ENCODE data around the gene RPP21. TPM values are rescaled to one million over a fixed set of nuclear protein-coding genes. Genes with fewer than 3 reads are reported as not detected.
"Not testable (repeated sequence)": the region's sequence is repeated elsewhere in the genome, so short reads cannot be mapped to it uniquely, and the experiment has no call there.

RPP21 gene
- total RNA-seq, 1 donor from 2014 or later = 74.3 TPM

DNA sequence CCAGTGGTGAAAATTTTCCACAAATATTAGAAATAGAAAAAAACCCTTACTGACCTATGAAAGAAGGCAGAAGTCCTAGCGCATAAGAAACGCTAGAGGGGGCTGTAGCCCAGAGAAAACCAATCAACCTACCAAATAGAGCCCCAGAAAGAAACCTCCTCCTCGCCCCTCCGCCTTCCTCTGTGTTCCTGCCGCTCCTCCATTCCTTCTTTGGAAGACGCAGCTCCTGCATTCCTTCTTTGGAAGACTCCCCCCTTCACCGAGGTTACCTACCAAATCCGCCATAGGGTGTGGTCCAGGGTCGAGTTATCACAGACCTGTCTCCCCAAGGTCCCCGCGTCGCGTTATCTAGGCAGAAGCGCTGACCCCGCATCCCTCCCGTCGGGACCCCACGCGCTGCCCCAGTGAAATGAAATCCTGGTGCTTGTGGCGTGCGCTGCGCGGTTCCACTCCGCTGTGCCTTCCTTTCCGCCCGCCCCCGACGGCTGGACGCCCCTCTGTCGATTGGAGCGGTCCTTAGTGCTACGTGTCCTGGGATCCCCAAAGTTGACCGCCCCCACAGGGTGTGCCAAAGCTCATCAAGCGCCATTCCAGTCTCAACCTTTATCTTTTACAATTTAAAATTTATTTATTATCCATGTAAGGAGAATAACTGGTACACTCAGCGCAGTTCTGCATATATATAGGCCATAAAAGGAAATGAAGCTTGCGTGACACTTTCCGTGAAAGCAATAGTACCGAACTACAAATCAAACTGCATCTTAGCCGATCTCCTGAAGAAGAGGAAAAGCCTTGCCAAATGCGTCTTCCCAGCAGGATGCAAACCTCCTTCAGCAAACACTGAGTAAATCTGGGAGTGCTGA lies 13.0 kb downstream of the RPP21 start:
- DNase-seq (ENCODE audit: low read depth) = peak; percentile 25
- Histone ChIP-seq H3K27me3 (ENCODE audit: control insufficient read depth, insufficient read depth, low read length) (peaks cover 32% of the 10 kb centered on the region), H3K4me3 (ENCODE audit: low read depth, low read length) (peak overlapping the region; percentile 22), H3K36me3 (ENCODE audit: control insufficient read depth, insufficient read depth, low read length) (no peaks in the 10 kb centered on the region)
- TF ChIP-seq, protein P1, sequence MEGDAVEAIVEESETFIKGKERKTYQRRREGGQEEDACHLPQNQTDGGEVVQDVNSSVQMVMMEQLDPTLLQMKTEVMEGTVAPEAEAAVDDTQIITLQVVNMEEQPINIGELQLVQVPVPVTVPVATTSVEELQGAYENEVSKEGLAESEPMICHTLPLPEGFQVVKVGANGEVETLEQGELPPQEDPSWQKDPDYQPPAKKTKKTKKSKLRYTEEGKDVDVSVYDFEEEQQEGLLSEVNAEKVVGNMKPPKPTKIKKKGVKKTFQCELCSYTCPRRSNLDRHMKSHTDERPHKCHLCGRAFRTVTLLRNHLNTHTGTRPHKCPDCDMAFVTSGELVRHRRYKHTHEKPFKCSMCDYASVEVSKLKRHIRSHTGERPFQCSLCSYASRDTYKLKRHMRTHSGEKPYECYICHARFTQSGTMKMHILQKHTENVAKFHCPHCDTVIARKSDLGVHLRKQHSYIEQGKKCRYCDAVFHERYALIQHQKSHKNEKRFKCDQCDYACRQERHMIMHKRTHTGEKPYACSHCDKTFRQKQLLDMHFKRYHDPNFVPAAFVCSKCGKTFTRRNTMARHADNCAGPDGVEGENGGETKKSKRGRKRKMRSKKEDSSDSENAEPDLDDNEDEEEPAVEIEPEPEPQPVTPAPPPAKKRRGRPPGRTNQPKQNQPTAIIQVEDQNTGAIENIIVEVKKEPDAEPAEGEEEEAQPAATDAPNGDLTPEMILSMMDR (IDR thresholded peaks at IDR 0.05; ENCODE audit: insufficient read depth, low read length, poor library complexity, severe bottlenecking) = peak; percentile 86

DNA sequence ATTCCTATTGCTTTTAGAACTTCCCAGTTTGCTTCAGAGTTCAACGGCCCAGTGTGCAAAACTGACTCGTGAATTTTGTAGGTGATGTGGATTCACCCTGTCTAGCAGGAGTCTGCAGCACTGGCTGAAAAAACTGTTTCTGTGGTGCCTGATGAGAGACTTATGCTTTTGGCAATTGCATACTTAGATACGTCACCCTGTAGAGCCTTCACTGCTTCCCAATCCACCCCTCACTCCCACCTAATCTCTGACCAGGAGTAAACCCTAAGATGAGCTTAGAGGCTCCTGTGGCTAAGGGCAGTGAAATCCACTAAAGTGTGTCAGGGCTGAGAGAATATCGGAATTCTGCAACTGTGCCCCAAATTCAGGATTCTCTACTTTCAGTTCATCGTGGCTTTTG lies 14.3 kb downstream of the RPP21 start:
- Histone ChIP-seq H3K36me3 (ENCODE audit: control insufficient read depth, insufficient read depth, low read length) (no peaks in the 10 kb centered on the region), H3K27me3 (ENCODE audit: control insufficient read depth, insufficient read depth, low read length) (peaks cover 32% of the 10 kb centered on the region), H3K4me3 (ENCODE audit: low read depth, low read length) (no peak overlapping the region)
- TF ChIP-seq, protein P1 (IDR thresholded peaks at IDR 0.05; ENCODE audit: insufficient read depth, low read length, poor library complexity, severe bottlenecking) = no peak
- DNase-seq (ENCODE audit: low read depth) = no peak

DNA sequence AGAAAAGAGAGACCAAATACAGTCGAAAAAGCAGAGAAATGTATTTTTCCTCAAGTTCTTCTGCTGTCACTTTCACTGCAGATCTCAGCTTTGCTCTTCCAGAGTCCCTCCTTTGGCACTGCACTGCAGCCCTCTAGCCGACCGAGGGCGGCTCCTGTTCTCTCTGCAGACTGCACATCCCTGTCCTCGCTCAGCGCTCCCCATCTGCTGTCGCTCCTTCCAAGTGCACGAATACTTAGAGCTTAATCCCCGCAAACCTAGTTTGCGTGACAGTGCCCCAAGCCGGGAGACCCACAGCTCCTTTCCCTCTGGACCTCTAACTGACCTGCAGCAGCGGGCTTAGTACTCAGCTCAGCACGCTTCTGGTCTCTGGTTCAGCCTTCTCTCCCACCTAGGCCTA lies 15.2 kb downstream of the RPP21 start:
- TF ChIP-seq, protein P1 (IDR thresholded peaks at IDR 0.05; ENCODE audit: insufficient read depth, low read length, poor library complexity, severe bottlenecking) = no peak
- DNase-seq (ENCODE audit: low read depth) = no peak
- Histone ChIP-seq H3K36me3 (ENCODE audit: control insufficient read depth, insufficient read depth, low read length) (no peaks in the 10 kb centered on the region), H3K27me3 (ENCODE audit: control insufficient read depth, insufficient read depth, low read length) (peaks cover 32% of the 10 kb centered on the region), H3K4me3 (ENCODE audit: low read depth, low read length) (no peak overlapping the region)

DNA sequence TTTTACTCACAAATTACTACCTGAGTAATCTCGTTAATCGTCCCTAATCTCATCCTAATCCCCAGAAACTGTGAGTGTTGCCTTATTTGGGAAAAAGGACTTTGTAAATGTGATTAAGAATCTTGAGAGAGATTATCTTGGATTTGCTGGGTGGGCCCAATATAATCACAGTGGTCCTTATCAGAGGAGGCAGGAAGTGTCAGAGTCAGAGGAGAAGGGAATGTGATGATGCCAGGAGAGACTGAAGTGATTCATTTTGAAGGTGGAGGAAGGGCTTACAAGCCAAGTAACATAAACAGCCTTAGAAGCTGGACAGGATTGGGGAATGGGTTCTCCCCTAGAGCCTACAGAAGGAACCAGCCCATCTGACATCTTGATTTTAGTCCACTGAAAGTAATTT lies 16.7 kb downstream of the RPP21 start:
- H3K36me3 ChIP-seq (ENCODE audit: control insufficient read depth, insufficient read depth, low read length) = no peaks in the 10 kb centered on the region
- TF ChIP-seq, protein P1 (IDR thresholded peaks at IDR 0.05; ENCODE audit: insufficient read depth, low read length, poor library complexity, severe bottlenecking) = no peak
- H3K4me3 ChIP-seq (ENCODE audit: low read depth, low read length) = no peak overlapping the region
- no peak for DNase-seq (ENCODE audit: low read depth)
- peaks cover 35% of the 10 kb centered on the region for H3K27me3 ChIP-seq (ENCODE audit: control insufficient read depth, insufficient read depth, low read length)

DNA sequence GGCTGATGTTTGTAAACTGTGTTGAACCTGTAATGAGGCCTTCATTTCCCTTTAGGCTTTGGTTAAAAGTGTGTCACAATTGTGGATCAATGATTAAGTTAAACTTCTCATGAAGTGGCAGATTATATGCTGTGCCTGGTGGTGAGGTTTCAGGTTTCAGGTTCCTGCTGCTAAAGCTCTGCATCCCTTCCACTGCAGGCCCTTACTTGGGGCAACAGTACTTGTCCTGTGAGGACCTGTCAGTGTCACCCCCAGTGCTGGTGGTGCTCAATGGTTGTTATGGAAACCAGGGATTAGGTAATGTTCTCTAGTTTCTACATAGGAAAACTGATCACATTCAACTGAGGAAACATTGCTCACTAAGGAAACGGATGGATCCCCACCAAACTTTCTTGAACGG lies 18.5 kb downstream of the RPP21 start:
- TF ChIP-seq, protein P1 (IDR thresholded peaks at IDR 0.05; ENCODE audit: insufficient read depth, low read length, poor library complexity, severe bottlenecking) = no peak
- Histone ChIP-seq H3K4me3 (ENCODE audit: low read depth, low read length) (no peak overlapping the region), H3K27me3 (ENCODE audit: control insufficient read depth, insufficient read depth, low read length) (peaks cover 29% of the 10 kb centered on the region), H3K36me3 (ENCODE audit: control insufficient read depth, insufficient read depth, low read length) (no peaks in the 10 kb centered on the region)
- no peak for DNase-seq (ENCODE audit: low read depth)

DNA sequence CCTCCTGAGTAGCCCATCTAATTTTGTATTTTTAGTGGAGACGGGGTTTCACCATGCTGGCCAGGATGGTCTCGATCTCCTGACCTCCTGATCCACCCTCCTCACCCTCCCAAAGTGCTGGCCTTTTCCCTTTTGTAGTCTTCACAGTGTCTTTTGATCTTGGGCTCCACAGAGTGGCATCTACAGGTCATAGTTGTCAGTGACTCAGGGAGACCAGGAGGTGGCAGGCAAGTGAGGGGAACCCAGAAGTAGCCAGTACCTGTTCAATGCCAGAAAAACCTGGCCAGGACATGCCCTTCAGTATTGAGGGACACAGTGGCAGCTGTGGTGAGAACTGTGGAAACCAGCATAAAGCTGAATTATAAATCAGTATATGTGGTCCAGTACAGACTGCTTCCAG lies 19.6 kb downstream of the RPP21 start:
- Histone ChIP-seq H3K4me3 (ENCODE audit: low read depth, low read length) (no peak overlapping the region), H3K36me3 (ENCODE audit: control insufficient read depth, insufficient read depth, low read length) (no peaks in the 10 kb centered on the region), H3K27me3 (ENCODE audit: control insufficient read depth, insufficient read depth, low read length) (peaks cover 24% of the 10 kb centered on the region)
- no peak for DNase-seq (ENCODE audit: low read depth)
- TF ChIP-seq, protein P1 (IDR thresholded peaks at IDR 0.05; ENCODE audit: insufficient read depth, low read length, poor library complexity, severe bottlenecking) = no peak

DNA sequence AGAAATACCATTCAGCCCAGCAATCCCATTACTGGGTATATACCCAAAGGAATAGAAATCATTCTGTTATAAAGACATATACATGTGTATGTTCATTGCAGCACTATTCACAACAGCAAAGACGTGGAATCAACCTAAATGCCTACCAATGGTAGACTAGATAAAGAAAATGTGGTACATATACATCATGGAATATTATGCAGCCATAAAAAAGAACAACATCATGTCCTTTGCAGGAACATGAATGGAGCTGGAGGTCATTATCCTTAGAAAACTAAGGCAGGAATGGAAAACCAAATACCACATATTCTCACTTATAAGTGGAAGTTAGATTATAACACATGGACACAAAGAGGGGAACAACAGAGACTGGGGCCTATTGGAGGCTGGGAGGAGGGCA lies 24.3 kb downstream of the RPP21 start:
- H3K4me3 ChIP-seq (ENCODE audit: low read depth, low read length); H3K36me3 ChIP-seq (ENCODE audit: control insufficient read depth, insufficient read depth, low read length); DNase-seq (ENCODE audit: low read depth): not testable (repeated sequence)
- H3K27me3 ChIP-seq (ENCODE audit: control insufficient read depth, insufficient read depth, low read length) = peaks cover 11% of the 10 kb centered on the region
